GM18861 (cell line): ENCODE data around the gene SEL1L.
"Not testable (repeated sequence)": the region's sequence is repeated elsewhere in the genome, so short reads cannot be mapped to it uniquely, and the experiment has no call there.

Experiments
- ATAC-seq: cut with Tn5 transposase; IDR thresholded peaks from one replicate; pipeline ENCODE4 v1.9.1; 2021; ENCODE audit not compliant: unreplicated experiment

The SEL1L gene

DNA sequence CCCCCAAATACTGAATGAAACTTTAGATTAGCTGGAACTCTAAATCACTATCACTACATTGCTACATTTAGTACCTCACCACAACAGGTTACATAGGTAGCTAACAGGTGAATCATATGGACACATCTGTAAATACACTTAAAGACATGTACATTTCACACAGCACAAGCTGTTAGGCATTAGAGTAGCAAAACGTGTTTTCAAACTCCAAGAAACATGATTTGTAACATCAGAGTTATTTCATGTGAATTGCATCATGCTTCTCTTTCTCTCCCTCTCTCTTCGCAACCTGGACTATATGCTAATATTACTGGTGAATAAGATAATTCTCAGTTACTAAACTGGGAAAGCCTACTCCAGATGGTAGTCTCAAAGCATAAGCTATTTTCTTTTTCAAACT lies 4.3 kb downstream of the SEL1L start:
- ATAC-seq: no peak

DNA sequence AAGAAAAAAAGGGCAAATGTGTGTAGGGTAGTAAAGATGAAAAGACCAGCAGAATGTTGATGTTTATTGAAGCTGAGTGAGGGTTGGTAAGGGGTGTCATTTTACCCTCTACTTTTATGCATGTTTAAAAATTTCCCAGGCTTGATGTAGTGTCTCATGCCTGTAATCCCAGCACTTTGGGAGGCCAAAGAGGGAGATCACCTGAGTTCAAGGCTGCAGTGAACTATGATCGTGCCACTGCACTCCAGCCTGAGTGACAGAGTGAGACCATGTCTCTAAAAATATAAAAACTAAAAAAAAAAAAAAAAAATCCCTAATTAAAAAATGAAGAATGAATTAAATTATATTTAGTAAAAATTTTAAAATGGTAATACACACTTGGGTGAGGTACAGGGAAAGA lies 8.5 kb downstream of the SEL1L start:
- no peak for ATAC-seq

DNA sequence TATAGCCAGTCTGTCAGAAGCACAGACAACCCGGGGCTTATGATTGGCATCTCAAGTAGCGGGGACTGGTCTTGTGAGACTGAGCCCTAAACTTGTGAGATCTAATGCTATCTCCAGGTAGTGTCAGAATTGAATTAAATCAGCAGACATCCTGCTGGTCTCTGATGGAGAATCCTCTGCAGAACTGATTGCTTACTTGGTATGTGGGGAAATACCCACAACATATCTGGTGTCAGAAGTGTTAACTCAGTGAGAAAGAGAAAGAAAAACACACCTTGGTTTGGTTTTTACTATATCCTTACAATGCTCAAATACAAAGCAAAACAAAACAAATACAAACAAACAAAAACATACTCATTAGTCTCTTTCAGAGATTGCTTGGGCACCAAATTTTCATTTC lies 10.0 kb downstream of the SEL1L start:
- peak; percentile 36 for ATAC-seq

DNA sequence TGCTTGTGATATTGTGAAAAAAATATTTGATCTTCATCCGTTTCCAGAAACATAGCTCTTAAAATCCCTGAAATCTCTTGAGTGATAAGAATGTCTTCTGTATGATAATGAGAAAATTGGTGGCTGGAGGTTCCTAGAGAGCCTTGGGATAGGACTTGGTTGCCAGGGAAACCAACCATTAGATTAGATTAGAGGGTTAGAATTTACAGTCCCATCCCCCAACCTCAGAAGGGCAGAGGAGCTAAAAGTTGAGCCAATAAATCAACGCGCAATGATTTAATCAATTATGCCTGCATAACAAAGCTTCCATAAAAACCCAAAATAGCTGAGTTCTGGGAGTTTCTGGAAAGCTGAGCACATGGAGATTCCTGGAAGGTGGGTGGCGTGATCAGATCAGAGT lies 10.6 kb downstream of the SEL1L start:
- ATAC-seq: no peak

DNA sequence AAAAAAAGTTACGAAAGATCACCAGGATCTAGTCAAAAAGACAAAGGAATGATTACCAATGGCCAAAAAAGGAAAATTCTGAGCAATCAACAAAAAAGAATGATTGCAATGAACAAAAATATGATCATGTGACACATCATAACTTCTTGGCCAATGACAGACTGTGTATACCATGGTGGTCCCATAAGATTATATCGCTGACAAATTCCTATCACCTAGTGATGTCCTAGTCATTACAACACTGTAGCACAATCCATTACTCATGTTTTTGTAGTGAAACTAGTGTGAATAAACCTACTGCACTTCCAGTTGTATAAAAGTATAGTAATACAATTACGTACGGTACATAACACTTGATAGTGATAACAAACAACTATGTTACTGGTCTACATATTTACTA lies 12.3 kb downstream of the SEL1L start:
- no peak for ATAC-seq

DNA sequence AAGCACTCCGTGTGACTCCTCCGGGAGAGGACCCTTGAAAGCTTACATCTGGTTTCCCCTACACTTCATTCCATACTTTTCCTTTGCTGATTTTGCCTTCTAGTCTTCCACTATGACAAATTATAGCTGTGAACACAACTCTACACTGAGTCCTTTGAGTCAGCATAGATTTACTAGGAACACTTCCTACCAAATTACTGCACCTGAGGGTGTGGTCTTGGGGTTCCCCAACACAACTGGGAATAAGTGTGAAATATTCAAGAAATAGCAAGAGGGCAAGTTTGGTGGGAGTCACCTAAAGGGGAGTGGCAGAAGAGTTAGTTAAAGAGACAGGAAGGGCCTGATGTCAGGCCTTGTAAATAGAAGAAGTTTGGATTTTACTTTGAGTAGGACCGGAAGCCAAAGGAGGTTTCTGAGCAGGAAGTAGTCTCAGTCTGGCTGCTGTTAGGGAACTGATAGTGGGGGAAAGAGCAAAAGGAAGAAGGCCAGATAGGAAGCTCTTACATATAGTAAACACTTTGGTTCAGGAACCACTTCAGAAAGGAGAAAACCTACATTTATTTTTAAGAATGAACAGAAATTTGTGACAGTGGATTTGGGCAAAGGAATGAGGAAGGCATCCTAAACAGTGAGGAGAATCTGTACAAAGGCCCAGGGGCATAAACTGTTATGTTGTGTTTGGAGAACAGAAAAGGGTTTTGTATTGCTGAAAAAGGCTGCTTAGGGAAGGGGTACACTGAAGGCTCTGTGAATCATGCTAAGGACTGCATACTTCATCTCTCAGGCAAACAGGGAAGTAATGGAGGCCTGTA lies 14.2 kb downstream of the SEL1L start:
- peak; percentile 90 for ATAC-seq

DNA sequence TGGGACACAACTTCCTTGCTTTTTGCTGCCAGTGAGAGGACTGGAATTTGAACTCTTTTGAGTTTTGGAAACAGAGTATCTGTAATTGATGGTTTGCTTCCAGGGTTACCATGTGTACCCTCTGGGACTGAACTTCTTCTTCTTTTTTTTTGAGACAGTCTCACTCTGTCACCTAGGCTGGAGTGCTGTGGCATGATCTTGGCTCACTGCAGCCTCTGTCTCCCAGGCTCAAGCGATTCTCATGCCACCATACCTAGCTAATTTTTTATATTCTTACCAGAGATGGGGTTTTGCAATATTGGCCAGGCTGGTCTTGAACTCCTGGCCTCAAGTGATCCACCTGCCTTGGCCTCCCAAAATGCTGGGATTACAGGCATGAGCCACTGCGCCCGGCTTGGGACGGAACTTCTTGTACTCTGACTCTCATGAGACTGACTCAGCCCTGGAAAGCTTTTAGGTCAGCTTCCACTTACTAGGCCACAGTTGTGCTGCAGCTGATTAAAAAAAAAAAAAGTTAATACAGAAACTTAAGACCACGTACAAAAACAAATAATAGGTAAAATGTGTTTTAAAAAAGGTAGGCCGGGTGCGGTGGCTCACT lies 15.8 kb downstream of the SEL1L start:
- no peak for ATAC-seq

DNA sequence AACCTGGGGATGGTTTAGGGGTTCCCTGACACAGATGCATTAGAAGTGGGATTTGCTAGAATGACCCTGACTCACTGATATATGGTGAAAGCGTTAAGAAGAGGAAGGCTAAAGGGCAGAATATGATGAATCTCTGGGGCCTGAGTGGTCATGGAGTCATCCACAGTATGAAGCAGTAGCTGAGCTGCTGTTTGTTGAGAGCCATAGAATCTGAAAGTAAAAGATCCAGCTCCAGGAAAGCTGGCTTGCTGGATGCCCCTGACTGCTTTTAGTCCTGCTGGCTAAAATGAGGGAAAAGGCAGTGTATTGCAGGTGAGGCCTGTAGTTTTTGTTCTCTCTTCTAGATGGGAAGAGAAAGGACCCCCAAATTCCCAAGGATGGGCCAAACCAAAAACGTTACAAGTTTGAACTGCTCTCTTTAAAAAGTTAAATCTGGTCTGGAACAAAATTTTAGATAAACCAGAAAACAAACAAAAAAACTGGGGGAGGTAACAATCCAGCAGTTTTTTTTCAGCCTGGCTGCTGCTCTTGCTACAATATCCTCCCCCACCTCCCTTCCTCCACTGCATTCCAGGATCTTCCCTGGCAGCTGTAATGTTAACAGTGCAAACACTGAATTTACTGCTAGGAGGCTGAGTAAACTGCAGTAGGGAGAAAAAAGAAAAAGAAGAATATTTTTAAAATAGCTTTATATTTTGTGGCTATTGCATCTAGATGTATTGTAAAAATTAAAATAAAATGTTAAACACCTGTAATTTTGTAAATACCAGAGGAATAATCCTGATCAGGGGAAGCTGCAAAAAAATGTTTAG lies 16.5 kb downstream of the SEL1L start:
- ATAC-seq: no peak

DNA sequence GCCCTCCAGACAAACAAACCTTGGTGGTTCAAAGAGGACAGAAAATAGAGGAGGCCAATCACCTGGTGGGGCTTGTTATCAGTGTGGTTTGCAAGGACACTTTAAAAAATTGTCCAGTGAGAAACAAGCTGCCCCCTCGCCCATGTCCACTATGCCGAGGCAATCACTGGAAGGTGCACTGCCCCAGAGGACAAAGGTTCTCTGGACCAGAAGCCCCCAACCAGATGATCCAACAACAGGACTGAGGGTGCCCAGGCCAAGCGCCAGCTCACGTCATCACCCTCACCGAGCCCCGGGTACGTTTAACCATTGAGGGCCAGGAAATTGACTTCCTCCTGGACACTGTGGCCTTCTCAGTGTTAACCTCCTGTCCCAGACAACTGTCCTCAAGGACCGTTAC lies 17.7 kb downstream of the SEL1L start:
- ATAC-seq: not testable (repeated sequence)

DNA sequence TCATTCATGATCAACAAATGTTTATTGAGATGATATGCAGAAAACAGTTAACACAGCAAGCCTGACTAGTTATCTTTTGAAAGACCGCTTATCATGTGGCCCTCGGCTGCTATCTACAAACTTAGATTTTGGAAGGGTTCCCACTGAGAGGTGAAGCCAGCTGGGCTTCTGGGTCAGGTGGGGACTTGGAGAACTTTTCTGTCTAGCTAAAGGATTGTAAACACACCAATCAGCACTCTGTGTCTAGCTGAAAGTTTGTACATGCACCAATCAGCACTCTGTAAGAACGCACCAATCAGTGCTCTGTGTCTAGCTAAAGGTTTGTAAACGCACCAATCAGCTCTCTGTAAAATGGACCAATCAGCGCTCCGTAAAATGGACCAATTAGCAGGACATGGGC lies 20.8 kb downstream of the SEL1L start:
- not testable (repeated sequence) for ATAC-seq

DNA sequence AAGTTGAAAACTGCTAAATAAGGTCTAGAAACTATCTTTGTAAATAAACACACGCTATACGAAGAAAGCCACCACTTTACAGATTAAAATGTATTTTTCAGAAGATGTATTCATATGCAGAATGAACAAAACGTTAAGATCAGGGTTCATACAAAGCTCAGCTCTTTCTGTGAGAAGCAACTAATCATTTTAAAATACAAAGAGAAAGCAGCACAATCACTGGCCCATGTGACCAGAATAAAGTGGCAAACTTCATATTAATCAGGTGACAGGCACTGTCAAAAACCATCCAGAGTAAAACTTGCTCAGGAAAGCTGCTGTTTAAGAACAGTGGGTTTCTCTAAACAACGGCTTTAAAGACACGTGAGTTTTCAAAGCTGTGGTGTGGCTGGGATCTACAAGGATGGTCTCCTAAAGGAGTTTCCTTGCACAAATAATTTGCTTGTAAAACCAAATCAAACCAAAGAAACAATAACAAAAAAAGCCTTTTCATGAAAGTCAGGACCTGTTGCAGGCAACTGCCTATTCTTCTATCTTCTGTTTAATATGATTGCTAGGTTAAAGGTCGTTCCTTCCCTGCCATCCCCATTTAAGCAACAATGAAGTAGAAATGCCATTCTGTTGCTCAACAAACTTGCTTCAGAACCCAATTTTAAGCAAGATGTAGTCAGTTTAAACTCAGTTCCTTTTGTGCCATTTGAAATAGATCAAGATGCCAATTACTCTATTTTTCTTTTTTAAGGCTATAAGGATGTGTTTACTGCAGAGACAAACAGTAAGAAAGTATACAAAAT lies 22.3 kb downstream of the SEL1L start:
- ATAC-seq: no peak

DNA sequence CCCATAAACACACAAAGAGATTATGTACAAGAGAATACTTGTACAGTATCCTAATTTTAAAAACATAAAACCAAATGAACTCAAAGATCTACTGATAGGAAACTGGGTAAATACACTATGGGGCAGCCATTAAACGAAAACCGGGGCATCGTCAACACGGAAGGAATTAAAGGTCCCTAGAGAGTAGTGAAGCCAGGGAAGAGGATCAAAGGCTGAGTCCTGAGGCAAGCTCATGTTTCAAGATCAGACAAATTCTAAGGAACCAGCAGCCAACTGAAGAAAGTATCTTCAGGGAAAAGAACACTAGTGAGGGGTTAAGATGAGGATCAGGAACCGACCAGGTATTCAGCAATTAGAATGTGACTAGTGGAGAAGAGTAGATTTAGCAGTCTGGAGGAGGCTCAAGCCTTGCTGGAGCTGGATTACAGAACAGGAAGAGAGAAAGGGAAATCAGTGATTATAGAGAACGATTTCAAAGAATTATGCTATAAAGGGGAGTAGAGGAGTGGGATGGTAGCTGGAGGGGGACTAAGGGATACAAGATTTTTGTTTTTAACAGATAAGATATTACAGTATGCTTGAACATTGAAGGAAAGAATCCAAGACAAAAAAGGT lies 23.7 kb downstream of the SEL1L start:
- no peak for ATAC-seq

DNA sequence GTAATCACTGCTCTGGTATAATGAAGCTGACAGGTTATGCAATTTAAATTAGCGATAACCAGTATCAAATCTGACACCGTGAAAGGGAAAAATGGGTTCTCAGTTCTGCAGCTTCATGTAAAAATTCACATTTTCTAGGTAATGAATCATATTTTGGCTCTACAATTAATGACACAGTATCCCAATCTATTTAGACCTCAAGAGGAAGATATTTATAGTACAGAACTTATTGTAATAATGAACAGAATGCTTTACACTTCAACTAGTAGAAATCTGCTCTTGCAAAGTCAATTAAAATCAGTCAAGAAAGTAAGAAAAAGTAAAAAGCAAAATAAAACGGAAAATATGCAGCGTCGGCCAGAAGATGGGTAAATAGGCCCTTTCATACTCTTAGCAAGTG lies 24.3 kb downstream of the SEL1L start:
- no peak for ATAC-seq

DNA sequence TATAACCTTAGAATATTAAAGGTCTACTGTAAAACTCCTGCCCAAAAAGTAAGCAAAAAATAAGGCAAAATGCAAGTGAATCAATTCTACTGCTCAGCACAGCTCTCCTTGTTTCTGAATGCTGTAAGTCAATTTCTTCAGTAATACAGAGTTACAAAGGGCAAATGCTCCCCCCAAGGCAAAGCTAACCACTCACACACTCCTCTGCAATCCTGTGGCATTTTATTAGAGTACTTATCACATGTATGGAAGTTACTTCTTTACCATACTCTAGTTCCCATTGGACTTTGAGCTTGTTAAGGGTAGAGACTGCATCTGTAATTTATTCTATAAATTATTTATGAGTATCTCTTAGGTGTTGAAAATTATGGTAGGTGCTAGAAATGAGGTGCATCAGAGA lies 27.2 kb downstream of the SEL1L start:
- no peak for ATAC-seq

DNA sequence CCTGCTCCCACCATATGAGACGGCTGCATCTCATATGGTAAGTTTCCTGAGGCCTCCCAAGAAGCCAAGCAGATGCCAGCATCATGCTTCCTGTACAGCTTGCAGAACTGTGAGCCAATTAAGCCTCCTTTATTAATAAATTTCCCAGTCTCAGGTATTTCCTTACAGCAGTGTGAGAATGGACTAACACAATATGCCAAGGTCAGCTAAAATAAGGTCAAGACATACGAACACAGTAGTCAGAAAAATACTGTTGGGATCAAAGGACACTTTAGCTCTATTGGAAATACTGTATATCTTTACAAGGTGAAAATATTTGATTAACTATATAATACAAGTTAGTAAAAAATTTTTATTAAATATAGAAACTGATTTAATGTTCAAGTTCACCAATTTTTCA lies 28.8 kb downstream of the SEL1L start:
- no peak for ATAC-seq

DNA sequence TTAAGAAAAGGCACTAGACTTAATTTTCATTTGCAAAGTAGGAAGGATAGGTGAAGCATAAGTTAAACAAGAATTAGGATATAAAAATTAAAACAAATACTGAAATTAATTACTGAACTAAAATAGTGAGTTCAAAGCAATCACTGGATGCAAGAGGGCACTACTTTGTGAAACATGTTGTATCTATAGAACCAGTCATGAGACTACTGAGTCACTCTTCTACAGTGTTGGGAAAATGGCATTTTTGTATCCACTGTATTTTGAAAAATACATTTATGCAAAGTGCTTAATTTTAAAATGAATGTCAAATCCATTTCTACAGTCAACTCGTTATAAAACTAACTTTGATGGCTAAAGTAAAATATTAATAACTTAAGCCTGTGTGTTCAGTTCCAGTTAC lies 47.9 kb downstream of the SEL1L start:
- ATAC-seq: peak; percentile 11

DNA sequence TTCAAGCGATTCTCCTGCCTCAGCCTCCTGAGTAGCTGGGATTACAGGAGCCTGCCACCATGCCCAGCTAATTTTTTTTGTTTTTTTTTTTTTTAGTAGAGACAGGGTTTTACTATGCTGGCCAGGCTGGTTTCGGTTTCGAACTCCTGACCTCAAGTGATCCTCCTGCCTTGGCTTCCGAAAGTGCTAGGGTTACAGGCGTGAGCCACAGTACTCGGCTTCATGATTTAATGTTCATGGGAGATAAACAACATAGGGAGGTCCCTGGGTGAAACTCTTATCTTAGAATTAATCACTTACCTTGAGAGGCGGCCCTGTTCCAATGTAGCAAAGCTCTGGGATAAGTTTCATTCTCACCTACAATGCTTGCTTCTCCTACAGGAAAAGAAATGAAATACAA lies 48.3 kb downstream of the SEL1L start:
- ATAC-seq: peak; percentile 80

DNA sequence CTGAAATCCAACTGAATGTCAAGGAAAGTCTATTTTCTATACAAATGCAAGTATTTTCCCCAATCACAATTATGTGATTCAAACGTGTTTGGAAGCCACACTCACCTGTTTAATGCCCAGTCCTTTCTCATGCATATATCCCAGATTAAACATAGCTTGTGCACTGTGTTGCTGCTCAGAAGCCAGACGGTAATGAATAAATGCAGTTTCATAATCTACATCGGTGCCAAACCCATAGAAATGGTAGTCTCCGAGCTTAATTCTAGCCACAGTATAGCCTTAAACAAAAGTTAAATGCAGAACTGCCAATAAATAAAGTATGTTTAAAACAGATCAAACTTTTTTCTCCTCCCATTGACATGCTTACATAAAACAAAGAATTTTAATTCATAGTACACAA lies 49.5 kb downstream of the SEL1L start:
- no peak for ATAC-seq

DNA sequence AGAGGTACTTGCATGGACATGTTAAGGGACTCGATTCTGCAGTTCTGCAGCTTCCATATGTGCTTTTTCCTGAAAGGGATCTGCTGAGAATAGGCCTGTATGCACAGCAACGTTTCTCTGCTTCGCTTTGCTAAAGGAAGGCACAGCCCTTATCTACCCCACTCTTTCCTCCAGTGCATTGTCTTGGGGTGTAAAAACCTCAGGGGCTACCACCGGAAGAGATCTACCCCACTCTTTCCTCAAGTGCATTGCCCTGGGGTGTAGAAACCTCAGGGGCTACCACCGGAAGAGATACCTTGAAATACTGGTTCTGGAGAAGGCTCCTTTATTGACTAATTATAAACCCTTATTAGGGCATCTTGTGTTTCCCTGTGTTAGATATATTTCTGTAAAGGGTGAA lies 52.9 kb downstream of the SEL1L start:
- no peak for ATAC-seq

DNA sequence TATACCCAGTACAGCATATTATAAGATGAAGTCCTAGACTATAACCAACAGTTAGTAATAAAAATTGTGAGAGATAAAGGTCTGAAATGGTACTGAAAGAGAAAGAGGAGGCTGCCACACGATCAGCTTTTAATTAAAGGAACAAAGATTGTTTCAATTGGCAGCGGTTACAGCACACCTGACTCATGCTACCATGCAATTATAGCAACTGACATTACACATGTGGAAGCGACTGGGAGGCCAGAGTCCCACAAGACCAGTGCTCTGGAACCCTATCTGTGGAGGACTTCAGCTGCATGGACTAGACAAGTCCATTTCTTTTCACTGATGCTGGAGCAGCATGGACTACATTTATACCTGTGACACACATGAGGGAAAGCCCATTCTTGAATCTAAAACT lies 55.2 kb downstream of the SEL1L start:
- no peak for ATAC-seq

DNA sequence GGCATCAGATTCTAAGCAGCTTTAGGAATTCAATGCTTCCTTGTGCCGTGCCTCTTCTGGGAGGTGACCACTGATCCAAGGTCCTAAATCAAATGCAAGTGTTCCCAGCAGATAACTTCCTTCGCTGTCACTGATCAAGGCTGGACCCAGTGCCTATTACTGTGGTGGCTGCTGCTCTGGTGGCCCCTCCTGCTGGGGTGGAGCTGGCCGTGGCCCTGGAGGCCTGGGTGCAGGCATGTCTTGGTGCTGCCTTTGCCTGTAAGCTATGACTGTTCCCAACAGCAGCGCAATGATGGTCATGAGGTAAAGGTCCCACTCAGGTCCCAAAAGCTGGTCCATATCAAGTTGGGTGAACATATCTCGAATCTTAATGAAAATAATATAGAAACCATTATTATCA lies 56.8 kb downstream of the SEL1L start:
- ATAC-seq: no peak
